K562 (cell line): Measurements from ENCODE around the gene CUEDC2. TPM values are rescaled to one million over a fixed set of nuclear protein-coding genes. Genes with fewer than 3 reads are reported as not detected.
A peak's percentile ranks its signal among the peaks of the same experiment; 100 is the strongest.

ENCODE experiments used
- ATF1 ChIP-seq, 2 experiments: fragments of 450-650 bp in 1 of 2; IDR thresholded peaks; 2 replicates each; pipeline ENCODE4 v1.6.1; 2016; ENCODE audit warnings: missing compliant biosample characterization in 1 of 2, missing genetic modification characterization in 1 of 2
- ATF7 ChIP-seq: fragments of 450-650 bp; IDR thresholded peaks from 2 replicates; pipeline ENCODE4 v1.7.1; 2014; ENCODE audit warnings: mild to moderate bottlenecking, moderate library complexity
- CTBP1 ChIP-seq: fragments of 450-650 bp; IDR thresholded peaks from 2 replicates; pipeline ENCODE4 v1.6.1; 2016; ENCODE audit warnings: borderline replicate concordance
- ELF4 ChIP-seq: fragments of 450-650 bp; formaldehyde crosslinking; IDR thresholded peaks from 2 replicates; pipeline ENCODE4 v1.4.0; 2022; ENCODE audit warnings: missing genetic modification characterization
- JUND ChIP-seq, 2 experiments: IDR thresholded peaks; 2 replicates in 1 of 2; 3 replicates in 1 of 2; pipeline ENCODE4 v1.6.1; 2011; ENCODE audit warnings: borderline replicate concordance in 2 of 2, low read depth in 2 of 2, low read length in 2 of 2, improper control_type of control experiment in 1 of 2, missing biosample characterization in 1 of 2, missing genetic modification characterization in 1 of 2, missing genetic modification reagents in 1 of 2
- KDM5B ChIP-seq: fragments of 200-600 bp; sonication (generic); IDR thresholded peaks from 2 replicates; pipeline ENCODE4 v1.6.1; 2012; ENCODE audit warnings: low read depth, mild to moderate bottlenecking, moderate library complexity, low read length, control low read depth, inconsistent platforms; ENCODE audit not compliant: insufficient replicate concordance
- MTF1 ChIP-seq: fragments of 250-450 bp; sonication (Bioruptor Pico); IDR thresholded peaks from 2 replicates; pipeline ENCODE4 v1.9.0; 2021; ENCODE audit warnings: moderate library complexity, mild to moderate bottlenecking, inconsistent platforms, borderline replicate concordance
- NFE2 ChIP-seq: IDR thresholded peaks from 2 replicates; pipeline ENCODE4 v1.6.1; 2014; ENCODE audit warnings: antibody characterized with exemption, low read depth
- NONO ChIP-seq, 2 experiments: fragments of 200-400 bp in 1 of 2; fragments of 450-650 bp in 1 of 2; formaldehyde crosslinking in 1 of 2; IDR thresholded peaks; 2 replicates each; pipeline ENCODE4 v1.6.1; 2017; ENCODE audit warnings: low read depth in 2 of 2, mild to moderate bottlenecking in 2 of 2, moderate library complexity in 2 of 2, low read length in 1 of 2
- NRF1 ChIP-seq, 2 experiments: fragments of 450-650 bp; IDR thresholded peaks in 1 of 2; conservative IDR thresholded peaks in 1 of 2; 2 replicates each; pipeline ENCODE4 v1.6.1; 2014; ENCODE audit warnings: mild to moderate bottlenecking in 2 of 2
- PHB ChIP-seq: fragments of 250-450 bp; sonication (Bioruptor Pico); IDR thresholded peaks from 2 replicates; pipeline ENCODE4 v1.5.0; 2021
- POLR2A ChIP-seq: fragments of 450-650 bp; conservative IDR thresholded peaks from 2 replicates; pipeline ENCODE4 v1.6.1; 2016
- RBM22 ChIP-seq: fragments of 200-400 bp; formaldehyde crosslinking; IDR thresholded peaks from 2 replicates; pipeline ENCODE4 v1.6.1; 2018; ENCODE audit warnings: low read length, low read depth; ENCODE audit not compliant: poor library complexity, severe bottlenecking
- RHOXF2B ChIP-seq: fragments of 250-450 bp; sonication (Bioruptor Pico); conservative IDR thresholded peaks from 2 replicates; pipeline ENCODE4 v1.5.1; 2021
- RUNX1 ChIP-seq: sonication (generic); IDR thresholded peaks from 2 replicates; pipeline ENCODE4 v1.6.1; 2016; ENCODE audit warnings: antibody characterized with exemption, low read depth
- TAL1 ChIP-seq: fragments of 450-650 bp; IDR thresholded peaks from 2 replicates; pipeline ENCODE4 v1.6.1; 2016; ENCODE audit warnings: mild to moderate bottlenecking
- TARDBP ChIP-seq: fragments of 450-650 bp; IDR thresholded peaks from 2 replicates; pipeline ENCODE4 v1.6.1; 2016
- U2AF2 ChIP-seq: fragments of 200-400 bp; formaldehyde crosslinking; optimal IDR thresholded peaks from 2 replicates; pipeline ENCODE3; 2017; ENCODE audit warnings: low read depth, mild to moderate bottlenecking, low read length
- ZC3H8 ChIP-seq: fragments of 450-650 bp; IDR thresholded peaks from 2 replicates; pipeline ENCODE4 v1.6.1; 2017
- ZNF766 ChIP-seq: fragments of 200-800 bp; sonication (Bioruptor generic); conservative IDR thresholded peaks from 2 replicates; pipeline ENCODE4 v1.6.1; 2016; ENCODE audit warnings: missing genetic modification characterization, missing compliant biosample characterization
- ZSCAN29 ChIP-seq: fragments of 450-650 bp; IDR thresholded peaks from 2 replicates; pipeline ENCODE4 v1.6.1; 2017
- polyA plus RNA-seq, 8 experiments: library from polyadenylated mRNA; depleted of rRNA in 4 of 8; stranded (reverse) in 5 of 8; unstranded in 3 of 8; fragments of >200 nt; fragmentation: Nextera tagmentation in 2 of 8; fragmentation: Illumina TruSeq in 1 of 8; extraction: Ambion mirVana in 2 of 8; extraction: Trizol in 1 of 8; gene quantifications; 2 replicates each; pipeline versions ENCODE4 v1.2.1 to v1.2.3, GENCODE V29; 2011 to 2014; ENCODE audit warnings: inconsistent platforms in 1 of 8, missing spikeins in 1 of 8
- total RNA-seq, 7 experiments: library from RNA; depleted of rRNA in 6 of 7; stranded (reverse); fragments of >200 nt in 6 of 7; fragmentation: Illumina TruSeq in 2 of 7; extraction: Trizol in 2 of 7; gene quantifications; 2 replicates each; pipeline versions ENCODE4 v1.2.1 to v1.2.3, GENCODE V29; 2011 to 2021; ENCODE audit warnings: low replicate concordance in 1 of 7
- TF ChIP-seq, protein P1 (sequence below), 2 experiments: fragments of 450-650 bp; conservative IDR thresholded peaks; 2 replicates each; pipeline ENCODE4 v1.6.1; 2017; ENCODE audit warnings: mild to moderate bottlenecking in 2 of 2, moderate library complexity in 2 of 2
- TF ChIP-seq, protein P2 (sequence below): fragments of 450-650 bp; IDR thresholded peaks from 2 replicates; pipeline ENCODE4 v1.6.1; 2016; ENCODE audit warnings: mild to moderate bottlenecking
- TF ChIP-seq, protein P3 (sequence below): sonication (generic); formaldehyde crosslinking; IDR thresholded peaks from 2 replicates; pipeline ENCODE4 v1.8.0; 2023; ENCODE audit warnings: mild to moderate bottlenecking, missing genetic modification reagents

Gene CUEDC2
- total and polyA plus RNA-seq, 9 of the 15 experiments (the other 6 are each of a cell fraction or from before 2014, with no cell fraction given), result 8.5 to 48.9 (median 27.4) TPM

DNA sequence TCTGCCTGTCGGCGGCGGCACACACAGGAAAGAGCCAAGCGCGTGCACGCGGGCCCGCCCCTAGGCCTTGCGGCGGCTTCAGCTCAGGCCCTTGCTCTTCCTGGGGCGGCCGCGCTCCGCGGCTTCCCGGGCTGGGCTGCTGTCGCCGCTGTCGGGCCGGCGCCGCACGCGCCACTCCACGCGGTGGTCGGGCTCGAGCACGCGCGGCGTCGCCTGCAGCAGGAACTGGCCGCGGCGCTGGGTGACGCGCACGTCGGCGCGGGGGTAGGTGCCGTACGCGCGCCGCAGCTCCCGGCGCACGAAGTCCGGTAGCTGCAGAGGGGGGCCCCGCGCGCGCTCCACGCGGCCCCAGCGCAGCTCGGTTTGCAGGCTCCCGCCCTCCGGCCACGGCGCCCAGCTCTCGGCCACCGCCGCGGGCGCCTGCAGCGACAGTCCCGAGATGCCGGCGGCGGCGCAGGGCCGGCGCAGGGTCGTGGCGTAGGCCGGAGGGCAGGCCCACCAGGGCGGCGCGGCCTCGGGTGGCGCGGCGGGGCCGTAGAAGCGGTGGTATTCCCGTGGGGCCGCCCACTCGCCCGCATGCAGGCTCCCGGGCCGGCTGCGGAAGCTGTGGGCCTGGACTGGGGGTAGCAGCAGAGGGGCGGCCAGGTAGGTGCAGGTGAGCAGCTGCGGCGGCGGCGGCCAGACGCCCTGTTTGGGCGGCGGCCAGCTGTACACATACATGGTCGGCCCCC, 18.2 kb upstream of the CUEDC2 start (continued):
- TF ChIP-seq MTF1 (CRISPR knock-in tag) (no peak), KDM5B (peak; percentile 69), NRF1 (conservative IDR thresholded peaks at IDR 0.05 in 1 of 2, IDR thresholded peaks at IDR 0.05 in 1 of 2) (peak; percentile 82 to 87; a peak in 3 of 4 replicates), TAL1 (no peak), NONO (IDR thresholded peaks at IDR 0.05; ENCODE audit: low read depth in 2 of 2, low read length in 1 of 2) (peak in 1 of 2 experiments; percentile 64; a peak in 2 of 4 replicates), U2AF2 (no peak), ZSCAN29 (no peak), ELF4 (CRISPR knock-in tag) (no peak), CTBP1 (peak; percentile 89; the same call in 1 of the 2 replicates), ZNF766 (CRISPR knock-in tag) (peak; percentile 67; the same call in 1 of the 2 replicates), TARDBP (0 out of 2 replicates have a peak, but pooled peaks have one; percentile 32), POLR2A (no peak), ATF1 (CRISPR knock-in tag; IDR thresholded peaks at IDR 0.05) (no peak), ATF1 (tag; IDR thresholded peaks at IDR 0.05) (0 out of 2 replicates have a peak, but pooled peaks have one; percentile 19), ZC3H8 (no peak), RBM22 (peak; percentile 55), NFE2 (no peak), JUND (IDR thresholded peaks at IDR 0.05; ENCODE audit: borderline replicate concordance, low read depth, low read length) (no peak), JUND (tag; IDR thresholded peaks at IDR 0.05; ENCODE audit: borderline replicate concordance, low read depth, low read length) (no peak; the same call in 2 of the 3 replicates), RHOXF2B (CRISPR knock-in tag) (no peak), PHB (CRISPR knock-in tag) (no peak), RUNX1 (no peak), ATF7 (peak; percentile 38; the same call in 1 of the 2 replicates)
- TF ChIP-seq, protein P1, sequence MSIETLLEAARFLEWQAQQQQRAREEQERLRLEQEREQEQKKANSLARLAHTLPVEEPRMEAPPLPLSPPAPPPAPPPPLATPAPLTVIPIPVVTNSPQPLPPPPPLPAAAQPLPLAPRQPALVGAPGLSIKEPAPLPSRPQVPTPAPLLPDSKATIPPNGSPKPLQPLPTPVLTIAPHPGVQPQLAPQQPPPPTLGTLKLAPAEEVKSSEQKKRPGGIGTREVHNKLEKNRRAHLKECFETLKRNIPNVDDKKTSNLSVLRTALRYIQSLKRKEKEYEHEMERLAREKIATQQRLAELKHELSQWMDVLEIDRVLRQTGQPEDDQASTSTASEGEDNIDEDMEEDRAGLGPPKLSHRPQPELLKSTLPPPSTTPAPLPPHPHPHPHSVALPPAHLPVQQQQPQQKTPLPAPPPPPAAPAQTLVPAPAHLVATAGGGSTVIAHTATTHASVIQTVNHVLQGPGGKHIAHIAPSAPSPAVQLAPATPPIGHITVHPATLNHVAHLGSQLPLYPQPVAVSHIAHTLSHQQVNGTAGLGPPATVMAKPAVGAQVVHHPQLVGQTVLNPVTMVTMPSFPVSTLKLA (conservative IDR thresholded peaks at IDR 0.05), result peak; percentile 22 to 49; a peak in 1 of 4 replicates
- TF ChIP-seq, protein P2, sequence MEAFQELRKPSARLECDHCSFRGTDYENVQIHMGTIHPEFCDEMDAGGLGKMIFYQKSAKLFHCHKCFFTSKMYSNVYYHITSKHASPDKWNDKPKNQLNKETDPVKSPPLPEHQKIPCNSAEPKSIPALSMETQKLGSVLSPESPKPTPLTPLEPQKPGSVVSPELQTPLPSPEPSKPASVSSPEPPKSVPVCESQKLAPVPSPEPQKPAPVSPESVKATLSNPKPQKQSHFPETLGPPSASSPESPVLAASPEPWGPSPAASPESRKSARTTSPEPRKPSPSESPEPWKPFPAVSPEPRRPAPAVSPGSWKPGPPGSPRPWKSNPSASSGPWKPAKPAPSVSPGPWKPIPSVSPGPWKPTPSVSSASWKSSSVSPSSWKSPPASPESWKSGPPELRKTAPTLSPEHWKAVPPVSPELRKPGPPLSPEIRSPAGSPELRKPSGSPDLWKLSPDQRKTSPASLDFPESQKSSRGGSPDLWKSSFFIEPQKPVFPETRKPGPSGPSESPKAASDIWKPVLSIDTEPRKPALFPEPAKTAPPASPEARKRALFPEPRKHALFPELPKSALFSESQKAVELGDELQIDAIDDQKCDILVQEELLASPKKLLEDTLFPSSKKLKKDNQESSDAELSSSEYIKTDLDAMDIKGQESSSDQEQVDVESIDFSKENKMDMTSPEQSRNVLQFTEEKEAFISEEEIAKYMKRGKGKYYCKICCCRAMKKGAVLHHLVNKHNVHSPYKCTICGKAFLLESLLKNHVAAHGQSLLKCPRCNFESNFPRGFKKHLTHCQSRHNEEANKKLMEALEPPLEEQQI, result no peak
- TF ChIP-seq, protein P3, sequence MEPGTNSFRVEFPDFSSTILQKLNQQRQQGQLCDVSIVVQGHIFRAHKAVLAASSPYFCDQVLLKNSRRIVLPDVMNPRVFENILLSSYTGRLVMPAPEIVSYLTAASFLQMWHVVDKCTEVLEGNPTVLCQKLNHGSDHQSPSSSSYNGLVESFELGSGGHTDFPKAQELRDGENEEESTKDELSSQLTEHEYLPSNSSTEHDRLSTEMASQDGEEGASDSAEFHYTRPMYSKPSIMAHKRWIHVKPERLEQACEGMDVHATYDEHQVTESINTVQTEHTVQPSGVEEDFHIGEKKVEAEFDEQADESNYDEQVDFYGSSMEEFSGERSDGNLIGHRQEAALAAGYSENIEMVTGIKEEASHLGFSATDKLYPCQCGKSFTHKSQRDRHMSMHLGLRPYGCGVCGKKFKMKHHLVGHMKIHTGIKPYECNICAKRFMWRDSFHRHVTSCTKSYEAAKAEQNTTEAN (CRISPR knock-in tag), result no peak
